DMS 273 (cell line): ENCODE data around the gene OGDH.
"Not testable (repeated sequence)": the region's sequence is repeated elsewhere in the genome, so short reads cannot be mapped to it uniquely, and the experiment has no call there.

Source experiments
- DNase-seq: peaks from one replicate; lab custom pipeline; 2025; ENCODE audit not compliant: unreplicated experiment; lab: John Stamatoyannopoulos, UW

OGDH gene

GRCh38 chr7:44666566-44666965, 60.1 kb downstream of the OGDH start:
- no peak for DNase-seq

DNA sequence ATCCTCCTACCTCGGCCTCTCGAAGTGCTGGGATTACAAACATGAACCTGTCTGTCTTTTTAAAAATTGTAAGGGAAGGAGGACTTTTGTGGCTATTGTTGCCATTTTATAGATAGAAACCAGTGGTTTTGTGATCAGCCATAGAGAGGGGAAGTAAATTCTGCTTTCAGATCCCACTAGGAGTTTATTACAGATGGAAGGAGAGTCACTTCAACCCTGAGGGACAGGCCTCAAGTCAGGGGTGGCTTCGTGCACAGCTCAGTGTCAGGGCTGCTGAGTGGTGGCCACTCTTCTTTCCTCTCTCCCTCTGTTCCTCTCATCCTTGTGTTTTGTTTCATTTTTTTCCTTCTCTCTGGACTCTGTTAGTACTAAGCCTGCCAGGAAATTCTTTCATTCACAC, 60.8 kb downstream of the OGDH start:
- no peak for DNase-seq

- no peak for DNase-seq
These were observed 64.6 kb downstream of the OGDH start for GRCh38 chr7:44671069-44671468.

- no peak for DNase-seq
These were observed 66.9 kb downstream of the OGDH start for GRCh38 chr7:44673324-44673723.

GRCh38 chr7:44673771-44674170, 67.3 kb downstream of the OGDH start:
- no peak for DNase-seq

DNA sequence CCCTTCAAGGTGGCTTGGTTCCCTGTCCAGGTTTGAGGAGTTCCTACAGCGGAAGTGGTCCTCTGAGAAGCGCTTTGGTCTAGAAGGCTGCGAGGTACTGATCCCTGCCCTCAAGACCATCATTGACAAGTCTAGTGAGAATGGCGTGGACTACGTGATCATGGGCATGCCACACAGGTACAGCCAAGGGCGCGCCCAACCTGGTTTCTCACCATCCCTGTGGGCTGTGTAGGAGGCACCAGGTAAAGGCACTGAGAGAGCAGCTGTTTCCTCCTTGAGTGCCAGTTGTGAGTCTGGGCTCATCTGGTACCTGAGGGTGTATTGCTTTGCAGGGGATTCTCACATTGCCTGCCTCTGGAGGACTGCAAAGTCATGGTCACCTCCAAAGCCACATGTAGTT, 68.0 kb downstream of the OGDH start:
- DNase-seq = no peak

DNA sequence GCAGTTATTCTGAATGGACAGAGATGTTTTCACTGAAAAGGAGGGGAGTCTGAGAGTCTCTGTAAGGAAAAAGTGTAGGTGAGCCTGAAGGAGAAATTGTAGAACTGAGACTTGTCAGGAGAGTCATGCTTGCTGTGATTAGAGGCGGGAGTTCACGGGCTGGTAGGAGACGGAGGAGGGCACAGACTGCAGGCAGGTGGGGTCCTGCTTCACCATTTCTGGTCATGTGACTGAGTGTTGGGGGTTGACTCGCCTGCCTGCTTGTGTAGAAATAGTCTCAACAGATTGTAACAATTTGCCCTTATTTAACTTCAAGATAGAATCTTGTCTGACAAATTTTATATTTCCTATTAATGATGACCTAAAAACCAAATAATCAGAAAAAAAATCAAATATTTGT, 70.3 kb downstream of the OGDH start:
- no peak for DNase-seq

DNA sequence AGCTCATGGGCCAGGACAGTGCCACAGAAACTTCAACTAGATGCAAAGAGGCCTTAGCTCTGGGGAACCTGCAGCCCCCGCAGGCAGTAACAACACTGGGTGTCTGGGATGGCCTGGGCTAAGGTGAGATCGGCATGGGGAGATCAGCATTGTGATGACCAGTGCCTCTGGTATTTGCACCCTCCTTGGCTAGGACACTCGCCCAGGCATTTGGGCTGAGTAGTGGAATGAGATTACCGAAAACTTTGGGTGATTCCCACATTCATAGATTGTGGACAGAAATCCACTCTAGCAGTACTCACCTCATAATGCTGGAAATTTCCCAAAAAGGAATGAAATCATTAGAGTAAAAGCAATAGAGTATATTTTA, 71.7 kb downstream of the OGDH start:
- no peak for DNase-seq

DNA sequence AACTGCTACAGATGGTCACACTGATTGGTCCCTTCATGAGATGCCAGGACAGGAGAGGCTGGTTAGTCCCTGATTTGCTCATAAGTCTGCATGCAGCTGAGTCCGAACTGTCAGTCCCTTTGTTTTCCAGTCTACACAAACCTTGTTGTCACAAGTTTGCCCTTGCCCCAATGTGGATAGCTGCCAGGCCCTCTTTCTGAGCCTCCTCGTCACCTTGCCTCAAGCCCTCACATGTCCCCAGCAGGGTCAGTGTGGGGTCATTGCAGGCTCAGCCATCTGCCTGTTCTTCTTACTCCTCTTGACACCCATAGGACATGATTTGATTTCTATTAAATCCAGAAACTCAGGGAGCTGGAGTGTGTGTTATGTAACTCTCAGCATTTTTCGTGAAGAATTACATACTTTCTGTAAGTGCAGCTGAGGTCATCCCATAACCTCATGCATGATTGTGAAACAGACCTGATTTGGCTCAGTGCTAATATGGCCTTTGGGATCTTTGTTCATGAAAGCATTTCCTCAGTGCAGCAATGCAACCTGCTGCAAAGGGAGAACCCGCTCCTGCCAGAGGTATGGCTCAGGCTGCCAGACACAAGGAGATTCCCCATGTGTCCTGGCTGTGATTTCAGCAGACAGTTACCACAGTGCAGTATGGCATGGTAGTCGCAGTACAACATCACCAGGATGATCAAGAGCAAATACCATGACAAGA, 72.2 kb downstream of the OGDH start:
- peak; percentile 68 for DNase-seq

GRCh38 chr7:44681645-44682044, 75.2 kb downstream of the OGDH start:
- no peak for DNase-seq

- no peak for DNase-seq
These were observed 79.3 kb downstream of the OGDH start for GRCh38 chr7:44685723-44686122.

DNA sequence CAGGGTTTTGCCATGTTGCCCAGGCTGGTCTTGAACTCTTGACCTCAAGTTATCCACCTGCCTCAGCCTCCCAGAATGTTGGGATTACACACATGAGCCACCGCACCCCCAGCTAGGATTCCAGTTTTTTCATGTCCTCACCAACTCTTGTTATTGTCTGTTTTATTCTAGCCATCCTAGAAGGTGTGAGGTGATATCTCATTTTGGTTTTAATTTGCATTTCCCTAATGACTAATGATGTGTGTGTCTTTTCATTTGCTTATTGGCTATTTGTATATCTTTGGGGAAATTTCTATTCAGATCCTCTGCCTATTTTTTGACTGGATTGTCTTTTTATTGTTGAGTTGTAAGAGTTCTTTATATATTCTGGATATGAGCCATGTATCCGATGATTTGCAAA, 83.0 kb downstream of the OGDH start:
- DNase-seq = no peak

GRCh38 chr7:44693641-44694313, 87.3 kb downstream of the OGDH start:
- DNase-seq = peak; percentile 38

DNA sequence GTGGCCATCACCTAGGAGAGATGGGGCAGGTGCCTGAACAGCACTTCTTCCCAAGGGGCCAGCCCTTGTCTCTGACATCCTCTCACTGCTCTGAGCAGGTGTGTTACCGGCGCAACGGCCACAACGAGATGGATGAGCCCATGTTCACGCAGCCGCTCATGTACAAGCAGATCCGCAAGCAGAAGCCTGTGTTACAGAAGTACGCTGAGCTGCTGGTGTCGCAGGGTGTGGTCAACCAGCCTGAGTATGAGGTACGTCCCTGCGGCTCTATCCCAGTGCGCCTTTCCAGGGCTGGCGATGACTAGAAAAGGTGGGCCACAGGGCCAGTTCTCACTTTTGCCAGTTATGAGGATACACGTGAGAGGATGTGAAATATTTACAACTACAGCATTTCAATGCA, 87.9 kb downstream of the OGDH start:
- no peak for DNase-seq

DNA sequence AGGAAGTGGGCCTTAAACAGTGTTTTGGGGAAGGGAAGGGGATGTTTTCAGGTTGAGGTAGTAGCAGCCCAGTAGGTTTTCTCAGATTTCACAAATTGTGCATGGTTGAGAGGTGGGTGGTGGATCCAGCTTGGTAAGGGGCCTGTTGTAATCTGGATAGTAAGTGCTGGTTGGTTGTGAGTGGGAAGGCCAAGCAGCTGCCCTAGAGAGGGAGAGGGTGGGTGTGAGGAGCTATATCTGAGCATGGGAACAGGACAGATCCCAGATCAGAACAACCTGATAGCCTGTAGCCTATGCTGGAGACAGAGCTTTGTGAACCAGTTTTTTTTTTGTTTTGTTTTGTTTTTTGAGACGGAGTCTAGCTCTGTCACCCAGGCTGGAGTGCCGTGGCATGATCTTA, 88.3 kb downstream of the OGDH start:
- DNase-seq = no peak

- DNase-seq = no peak
These were observed 89.3 kb downstream of the OGDH start for GRCh38 chr7:44695756-44696155.

DNA sequence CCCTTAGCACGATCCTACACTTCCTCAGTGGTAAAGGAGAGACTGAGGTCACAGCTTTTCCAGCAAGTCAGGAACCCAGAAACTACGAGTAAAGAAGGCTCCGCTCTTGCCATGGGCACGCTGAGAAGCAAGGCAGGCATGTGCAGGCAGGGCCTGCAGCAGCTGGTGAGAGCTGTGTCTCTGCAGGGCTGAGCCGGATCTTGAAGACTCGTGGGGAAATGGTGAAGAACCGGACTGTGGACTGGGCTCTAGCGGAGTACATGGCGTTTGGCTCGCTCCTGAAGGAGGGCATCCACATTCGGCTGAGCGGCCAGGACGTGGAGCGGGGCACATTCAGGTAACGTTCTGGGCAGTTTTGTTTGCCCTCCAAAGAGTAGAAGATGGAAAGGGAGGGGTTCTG, 90.3 kb downstream of the OGDH start:
- no peak for DNase-seq

DNA sequence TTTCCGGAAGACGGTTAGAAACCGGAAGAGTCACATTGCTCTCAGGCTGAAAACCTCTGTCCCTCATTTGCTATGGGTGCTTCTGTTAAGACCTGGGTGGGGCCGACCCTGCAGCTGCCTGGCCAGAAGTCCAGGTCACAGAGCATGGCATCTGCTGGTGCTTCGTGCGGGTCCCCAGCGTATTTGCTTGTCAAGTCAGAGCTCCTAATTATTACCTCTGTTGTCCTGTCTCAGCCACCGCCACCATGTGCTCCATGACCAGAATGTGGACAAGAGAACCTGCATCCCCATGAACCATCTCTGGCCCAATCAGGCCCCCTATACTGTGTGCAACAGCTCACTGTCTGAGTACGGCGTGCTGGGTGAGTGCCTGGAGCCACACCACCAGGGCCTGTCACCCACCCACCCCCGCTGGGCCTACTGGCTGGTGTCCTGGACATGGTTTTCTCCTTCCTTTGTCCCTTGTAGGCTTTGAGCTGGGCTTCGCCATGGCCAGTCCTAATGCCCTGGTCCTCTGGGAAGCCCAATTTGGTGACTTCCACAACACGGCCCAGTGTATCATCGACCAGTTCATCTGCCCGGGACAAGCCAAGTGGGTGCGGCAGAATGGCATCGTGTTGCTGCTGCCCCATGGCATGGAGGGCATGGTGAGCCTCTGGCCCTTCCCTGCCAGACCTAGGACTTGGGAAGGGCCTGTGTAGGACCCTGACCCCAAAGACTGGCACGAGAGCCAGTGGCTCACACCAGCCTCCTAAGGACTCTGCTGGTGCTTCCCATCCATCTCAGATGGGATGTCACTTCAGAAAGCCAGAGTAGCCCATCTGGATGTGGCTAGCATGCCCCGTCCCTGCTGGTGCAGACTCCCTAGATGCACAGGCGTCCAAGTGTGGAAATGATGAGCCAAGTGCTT, 91.0 kb downstream of the OGDH start:
- no peak for DNase-seq

DNA sequence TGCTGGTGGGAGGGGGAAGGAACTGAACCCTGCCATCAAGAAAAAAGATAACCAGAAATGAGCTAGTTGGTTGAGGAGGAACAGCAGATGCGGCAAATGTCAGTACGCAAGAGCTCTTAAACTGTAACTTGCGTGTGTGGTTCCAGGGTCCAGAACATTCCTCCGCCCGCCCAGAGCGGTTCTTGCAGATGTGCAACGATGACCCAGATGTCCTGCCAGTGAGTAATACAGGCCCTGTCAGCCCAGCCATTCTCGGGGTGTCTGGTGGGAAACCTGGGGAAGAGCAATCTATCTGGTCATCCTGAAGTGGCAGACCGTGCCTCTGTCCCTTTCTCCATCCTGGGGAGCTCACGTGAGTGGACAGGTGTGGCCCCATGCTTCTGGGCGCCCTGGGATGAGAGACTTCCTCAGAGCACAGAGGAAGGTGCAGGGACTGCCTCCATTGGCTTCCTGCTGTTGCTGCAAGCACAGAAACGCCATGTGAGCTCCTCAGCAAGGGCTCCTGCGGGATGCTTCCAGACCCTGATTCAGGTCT, 91.7 kb downstream of the OGDH start:
- no peak for DNase-seq

DNA sequence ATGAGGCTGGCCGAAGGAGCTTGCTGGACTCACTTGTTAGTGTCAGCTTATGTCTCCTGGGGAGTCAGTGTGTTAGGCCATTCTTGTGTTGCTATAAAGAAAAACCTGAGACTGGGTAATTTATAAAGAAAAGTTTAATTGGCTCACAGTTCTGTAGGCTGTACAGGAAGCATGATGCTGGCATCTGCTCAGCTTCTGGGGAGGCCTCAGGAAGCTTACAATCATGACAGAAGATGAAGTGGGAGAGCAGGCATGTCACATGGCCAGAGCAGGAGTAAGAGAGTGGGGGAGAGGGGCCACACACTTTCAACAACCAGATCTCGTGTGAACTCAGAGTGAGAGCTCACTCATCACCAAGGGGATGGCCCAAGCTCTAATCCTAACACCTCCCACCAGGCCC, 93.2 kb downstream of the OGDH start:
- DNase-seq = not testable (repeated sequence)

GRCh38 chr7:44700322-44700721, 93.9 kb downstream of the OGDH start:
- DNase-seq = no peak

DNA sequence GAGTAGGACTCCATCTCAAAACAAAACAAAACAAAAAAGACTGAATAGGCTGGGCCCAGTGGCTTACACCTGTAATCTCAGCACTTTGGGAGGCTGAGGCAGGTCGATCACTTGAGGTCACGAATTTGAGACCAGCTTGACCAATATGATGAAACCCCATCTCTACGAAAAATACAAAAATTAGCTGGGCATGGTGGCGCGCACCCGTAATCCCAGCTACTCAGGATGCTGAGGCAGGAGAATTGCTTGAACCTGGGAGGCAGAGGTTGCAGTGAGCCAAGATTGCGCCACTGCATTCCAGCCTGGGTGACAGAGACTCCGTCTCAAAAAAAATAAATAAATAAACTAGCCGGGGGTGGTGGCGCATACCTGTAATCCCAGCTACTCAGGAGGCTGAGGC, 97.0 kb downstream of the OGDH start:
- not testable (repeated sequence) for DNase-seq
